ENCODE measurements around the gene LY6G6F. TPM values are rescaled to one million over a fixed set of nuclear protein-coding genes. Genes with fewer than 3 reads are reported as not detected.
A peak's percentile ranks its signal among the peaks of the same experiment; 100 is the strongest.

LY6G6F gene
- total RNA-seq, 2 donors from 2014 or later: not detected

GRCh38 chr6:31733734-31734133 is 27.1 kb downstream of the LY6G6F start:
- intact Hi-C loops (cut with DNase I): loop anchor here in 1 of 2 donors (10.0 kb wide), 2 partner anchors 61 to 101 kb away; partner anchors contain the start of gene VARS1
- no peak for DNase-seq

GRCh38 chr6:31734247-31734820 is 27.7 kb downstream of the LY6G6F start:
- ATAC-seq: no peak
- no peak for DNase-seq
- intact Hi-C loops (cut with DNase I): loop anchor here in 1 of 2 donors (10.0 kb wide), 2 partner anchors 60 to 100 kb away; partner anchors contain the start of gene VARS1

More at GRCh38 chr6:31733734-31734133, 27.1 kb downstream of the LY6G6F start:
- no peak for ATAC-seq

- DNase-seq (peak; percentile 77), ATAC-seq (peak in 1 of 2 donors; percentile 41)
- intact Hi-C loops (cut with DNase I): loop anchor here in 1 of 2 donors (10.0 kb wide), 2 partner anchors 60 to 100 kb away; partner anchors contain the start of gene VARS1
Observed at GRCh38 chr6:31734821-31735406, 28.2 kb downstream of the LY6G6F start.

GRCh38 chr6:31736021-31736767 is 29.5 kb downstream of the LY6G6F start, which contains the start of gene CLIC1:
Gene CLIC1, minus strand, starts transcription at chr6:31736530. Its CDS starts 230 bp downstream, at chr6:31736300.
- peak; percentile 91 for DNase-seq
- peak; percentile 57 to 76 for ATAC-seq
- intact Hi-C loops (cut with DNase I): loop anchor here in 1 of 2 donors (10.0 kb wide), 2 partner anchors 59 to 99 kb away; partner anchors contain the start of gene VARS1

GRCh38 chr6:31736768-31737314 is 30.2 kb downstream of the LY6G6F start:
- no peak for ATAC-seq
- no peak for DNase-seq
- intact Hi-C loops (cut with DNase I): loop anchor here in 1 of 2 donors (10.0 kb wide), 2 partner anchors 58 to 98 kb away; partner anchors contain the start of gene VARS1

GRCh38 chr6:31737315-31737990 is 30.8 kb downstream of the LY6G6F start:
- DNase-seq (no peak), ATAC-seq (no peak)
- intact Hi-C loops (cut with DNase I): loop anchor here in 1 of 2 donors (10.0 kb wide), 2 partner anchors 57 to 97 kb away; partner anchors contain the start of gene VARS1

- intact Hi-C loops (cut with DNase I): loop anchor here in 1 of 2 donors (10.0 kb wide), 2 partner anchors 57 to 97 kb away; partner anchors contain the start of gene VARS1
- DNase-seq (peak; percentile 65), ATAC-seq (peak in 1 of 2 donors; percentile 1)
Observed at GRCh38 chr6:31737991-31738979, 31.6 kb downstream of the LY6G6F start.

- intact Hi-C loops (cut with DNase I): loop anchor here in 1 of 2 donors (10.0 kb wide), 2 partner anchors 55 to 95 kb away; partner anchors contain the start of gene VARS1
- ATAC-seq (peak; percentile 93 to 96), DNase-seq (peak; percentile 98)
Observed at GRCh38 chr6:31739639-31740396, 33.2 kb downstream of the LY6G6F start, which contains the start of gene MSH5. Gene MSH5, plus strand, starts transcription at chr6:31740005. Its CDS starts 462 bp downstream, at chr6:31740467.

- peak; percentile 1 for ATAC-seq
- intact Hi-C loops (cut with DNase I): no loop called here
Observed at GRCh38 chr6:31740397-31741223, 33.9 kb downstream of the LY6G6F start.

GRCh38 chr6:31741815-31742214 is 35.1 kb downstream of the LY6G6F start:
- no peak for ATAC-seq
- intact Hi-C loops (cut with DNase I): no loop called here
- no peak for DNase-seq

More at GRCh38 chr6:31740397-31741223, 33.9 kb downstream of the LY6G6F start:
- DNase-seq: no peak

- no peak for DNase-seq
- ATAC-seq: no peak
- intact Hi-C loops (cut with DNase I): no loop called here
Observed at GRCh38 chr6:31742894-31743293, 36.2 kb downstream of the LY6G6F start.

GRCh38 chr6:31744422-31744821 is 37.8 kb downstream of the LY6G6F start:
- intact Hi-C loops (cut with DNase I): no loop called here
- no peak for ATAC-seq
- no peak for DNase-seq

- ATAC-seq (no peak), DNase-seq (no peak)
- intact Hi-C loops (cut with DNase I): no loop called here
Observed at GRCh38 chr6:31749301-31750036, 42.8 kb downstream of the LY6G6F start.

GRCh38 chr6:31750411-31751022 is 43.9 kb downstream of the LY6G6F start:
- ATAC-seq (no peak), DNase-seq (no peak)
- intact Hi-C loops (cut with DNase I): no loop called here
